HG03354 (cell line): ENCODE measurements around the gene ABLIM1.

ENCODE experiments used
- ATAC-seq: cut with Tn5 transposase; IDR thresholded peaks from one replicate; pipeline ENCODE4 v1.9.1; 2021; ENCODE audit warnings: mild to moderate bottlenecking; ENCODE audit not compliant: unreplicated experiment, poor library complexity, severe bottlenecking

ABLIM1 gene

GRCh38 chr10:114650266-114650665 is 7.8 kb downstream of the ABLIM1 start:
- no peak for ATAC-seq

GRCh38 chr10:114649217-114649903 is 8.7 kb downstream of the ABLIM1 start:
- ATAC-seq: no peak

- no peak for ATAC-seq
Observed at GRCh38 chr10:114648368-114648767, 9.7 kb downstream of the ABLIM1 start.

GRCh38 chr10:114647545-114648138 is 10.4 kb downstream of the ABLIM1 start:
- no peak for ATAC-seq

- no peak for ATAC-seq
Observed at GRCh38 chr10:114646426-114646825, 11.6 kb downstream of the ABLIM1 start.

GRCh38 chr10:114645706-114646105 is 12.4 kb downstream of the ABLIM1 start:
- no peak for ATAC-seq

GRCh38 chr10:114643158-114643557 is 14.9 kb downstream of the ABLIM1 start:
- no peak for ATAC-seq

GRCh38 chr10:114642729-114643128 is 15.3 kb downstream of the ABLIM1 start:
- no peak for ATAC-seq

GRCh38 chr10:114638821-114639625 is 19.1 kb downstream of the ABLIM1 start:
- peak; percentile 77 for ATAC-seq

GRCh38 chr10:114635797-114636550 is 22.1 kb downstream of the ABLIM1 start:
- no peak for ATAC-seq

- no peak for ATAC-seq
Observed at GRCh38 chr10:114635101-114635500, 23.0 kb downstream of the ABLIM1 start.

- ATAC-seq: no peak
Observed at GRCh38 chr10:114634609-114634979, 23.5 kb downstream of the ABLIM1 start.

GRCh38 chr10:114632869-114633715 is 25.0 kb downstream of the ABLIM1 start:
- ATAC-seq: no peak

GRCh38 chr10:114631666-114632417 is 26.2 kb downstream of the ABLIM1 start:
- peak; percentile 74 for ATAC-seq

GRCh38 chr10:114631090-114631665 is 26.9 kb downstream of the ABLIM1 start:
- ATAC-seq: no peak

- no peak for ATAC-seq
Observed at GRCh38 chr10:114629824-114630730, 28.0 kb downstream of the ABLIM1 start.

- ATAC-seq: no peak
Observed at GRCh38 chr10:114629083-114629823, 28.8 kb downstream of the ABLIM1 start.
